Measurements from ENCODE around the gene DDX39B. TPM values are rescaled to one million over a fixed set of nuclear protein-coding genes. Genes with fewer than 3 reads are reported as not detected.

Gene DDX39B
- total and polyA plus RNA-seq, 9 of the 15 experiments (the other 6 are each of a cell fraction or from before 2014, with no cell fraction given): 479 to 869 (median 592) TPM

DNA sequence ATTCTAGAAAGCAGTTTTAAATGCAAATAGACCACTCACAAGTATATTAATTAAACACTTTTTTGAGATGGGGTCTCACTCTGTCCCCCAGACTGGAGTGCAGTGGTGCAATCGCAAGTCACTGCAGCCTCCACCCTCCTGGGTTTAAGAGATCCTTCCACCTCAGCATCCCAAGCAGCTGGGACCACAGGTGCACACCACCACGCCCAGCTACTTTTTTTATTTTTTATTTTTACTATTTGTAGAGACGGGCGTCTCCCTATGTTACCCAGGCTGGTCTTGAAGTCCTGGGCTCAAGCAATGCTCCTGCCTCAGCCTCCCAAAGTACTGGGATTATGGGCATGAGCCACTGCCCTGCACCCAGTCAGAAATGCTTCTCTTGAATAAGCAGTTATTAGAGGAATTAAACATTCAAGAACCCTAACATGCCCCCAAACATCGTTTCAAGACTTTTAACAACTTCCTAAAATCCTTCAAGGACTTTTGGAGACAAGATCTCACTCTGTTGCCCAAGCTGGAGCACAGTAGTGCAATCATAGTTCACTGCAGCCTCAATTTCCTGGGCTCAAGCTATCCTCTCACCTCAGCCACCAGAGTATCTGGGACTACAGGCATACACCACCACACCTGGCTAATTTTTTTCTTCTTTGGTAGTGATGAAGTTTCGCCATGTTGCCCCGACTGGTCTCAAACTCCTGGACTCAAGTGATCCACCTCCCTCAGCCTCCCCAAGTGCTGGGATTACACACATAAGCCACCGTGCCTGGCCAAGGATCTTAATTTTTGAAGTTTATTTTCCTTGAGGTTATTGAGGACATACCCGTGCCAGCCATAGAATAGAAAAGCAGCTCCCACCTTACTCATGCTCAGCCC is 9.8 kb downstream of the DDX39B start (continued):
- TF ChIP-seq ZNF696 (CRISPR knock-in tag; conservative IDR thresholded peaks at IDR 0.05) (0 out of 2 replicates have a peak, but pooled peaks have one; percentile 36), TCF3 (CRISPR knock-in tag; IDR thresholded peaks at IDR 0.05) (no peak), FOXA3 (CRISPR knock-in tag; conservative IDR thresholded peaks at IDR 0.05 in 1 of 2, IDR thresholded peaks at IDR 0.05 in 1 of 2) (no peak), HINFP (tag; conservative IDR thresholded peaks at IDR 0.05; ENCODE audit: low read depth) (no peak), ZNF57 (CRISPR knock-in tag; IDR thresholded peaks at IDR 0.05) (no peak), HLTF (IDR thresholded peaks at IDR 0.05) (no peak), JUN (IDR thresholded peaks at IDR 0.05; ENCODE audit: borderline replicate concordance, low read depth, low read length) (no peak), JUN (CRISPR knock-in tag; IDR thresholded peaks at IDR 0.05; ENCODE audit: borderline replicate concordance) (0 out of 2 replicates have a peak, but pooled peaks have one; percentile 12), LCOR (CRISPR knock-in tag; IDR thresholded peaks at IDR 0.05) (no peak), ZNF668 (CRISPR knock-in tag; IDR thresholded peaks at IDR 0.05) (no peak), POLR2B (IDR thresholded peaks at IDR 0.05; ENCODE audit: low read depth, partially characterized antibody) (peak; percentile 81), POLR2AphosphoS5 (IDR thresholded peaks at IDR 0.05; ENCODE audit: control insufficient read depth, insufficient read depth, low read depth, low read length) (peak; percentile 7; the same call in 1 of the 2 replicates), ZNF217 (CRISPR knock-in tag; IDR thresholded peaks at IDR 0.05) (no peak), RFX5 (IDR thresholded peaks at IDR 0.05; ENCODE audit: low read depth, low read length) (no peak), PKNOX1 (IDR thresholded peaks at IDR 0.05) (no peak), HBP1 (CRISPR knock-in tag; IDR thresholded peaks at IDR 0.05) (0 out of 2 replicates have a peak, but pooled peaks have one; percentile 50), PHF8 (IDR thresholded peaks at IDR 0.05; ENCODE audit: borderline replicate concordance, low read length) (no peak), TBL1XR1 (IDR thresholded peaks at IDR 0.05; ENCODE audit: low read length in 2 of 2) (no peak), KDM2B (CRISPR knock-in tag; IDR thresholded peaks at IDR 0.05) (no peak), BCOR (IDR thresholded peaks at IDR 0.05) (no peak), FOS (IDR thresholded peaks at IDR 0.05; ENCODE audit: extremely low read depth, insufficient read length) (no peak), EWSR1 (IDR thresholded peaks at IDR 0.05; ENCODE audit: borderline replicate concordance, low read depth, partially characterized antibody) (peak; percentile 32), POLR2A (conservative IDR thresholded peaks at IDR 0.05) (peak; percentile 75)
- TF ChIP-seq, protein P1, sequence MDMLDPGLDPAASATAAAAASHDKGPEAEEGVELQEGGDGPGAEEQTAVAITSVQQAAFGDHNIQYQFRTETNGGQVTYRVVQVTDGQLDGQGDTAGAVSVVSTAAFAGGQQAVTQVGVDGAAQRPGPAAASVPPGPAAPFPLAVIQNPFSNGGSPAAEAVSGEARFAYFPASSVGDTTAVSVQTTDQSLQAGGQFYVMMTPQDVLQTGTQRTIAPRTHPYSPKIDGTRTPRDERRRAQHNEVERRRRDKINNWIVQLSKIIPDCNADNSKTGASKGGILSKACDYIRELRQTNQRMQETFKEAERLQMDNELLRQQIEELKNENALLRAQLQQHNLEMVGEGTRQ (CRISPR knock-in tag; IDR thresholded peaks at IDR 0.05): no peak
